RWPE1 (cell line): ENCODE data around the gene COX6B2.

ENCODE experiments used
- CTCF ChIA-PET: fragments of 350-600 bp; sonication (Branson Sonifier 250); formaldehyde crosslinking; extraction: SDS; loops from one replicate; lab custom pipeline; 2021; lab: Yijun Ruan, JAX
- POLR2A ChIA-PET: fragments of 400-600 bp; formaldehyde crosslinking; extraction: SDS; loops from one replicate; lab custom pipeline; 2020; ENCODE audit warnings: antibody characterized with exemption; ENCODE audit not compliant: low non-redundant PET; lab: Yijun Ruan, JAX
- DNase-seq: peaks from one replicate; pipeline ENCODE4 v3.0.0; 2012; ENCODE audit warnings: low spot score
- H3K27ac ChIP-seq: fragments of 450-650 bp; 2 replicates; pipeline ENCODE4 v1.5.1; 2017
- TF ChIP-seq, protein P1 (sequence below): fragments of 450-650 bp; conservative IDR thresholded peaks from 2 replicates; pipeline ENCODE4 v1.5.1; 2017; ENCODE audit warnings: low read depth, mild to moderate bottlenecking

The COX6B2 gene

DNA sequence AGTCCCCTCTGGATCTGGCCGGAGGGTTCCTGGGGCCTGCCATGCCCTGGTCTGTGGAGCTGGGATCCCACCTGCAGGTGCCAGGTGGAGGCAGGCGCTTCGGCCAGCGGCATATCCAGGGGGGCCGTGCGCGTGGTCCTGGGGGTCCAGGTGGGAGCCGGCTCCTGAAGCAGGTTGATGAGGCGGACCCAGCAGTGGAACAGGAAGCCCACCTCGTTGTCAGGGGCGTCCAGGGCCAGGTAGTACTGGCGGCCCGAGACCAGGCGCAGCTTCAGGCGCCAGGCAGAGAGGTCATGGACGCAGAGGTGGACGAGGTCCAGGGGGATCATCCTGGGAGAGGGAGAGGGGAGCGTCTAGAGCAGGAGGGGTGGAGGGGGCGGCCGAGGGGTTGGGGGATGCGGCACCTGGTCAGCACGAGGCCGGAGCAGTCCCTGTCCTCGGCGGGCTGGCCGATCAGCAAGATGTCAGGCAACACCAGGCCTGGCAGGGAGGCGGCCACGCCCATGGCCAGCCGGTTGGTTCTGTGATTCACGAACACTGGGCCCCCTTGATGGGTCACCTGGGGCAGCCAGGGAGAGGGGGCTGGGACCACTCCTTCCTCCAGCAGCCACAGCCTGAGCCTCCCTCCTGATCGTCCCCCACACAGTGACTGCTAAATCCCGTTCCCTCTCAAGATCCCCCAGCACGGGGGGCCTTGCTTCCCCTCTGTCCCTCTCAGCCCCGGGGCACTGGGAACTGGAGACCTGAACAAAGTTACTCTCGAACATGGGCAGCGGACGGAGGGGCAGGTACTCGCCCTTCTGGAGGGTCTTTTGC lies 7.9 kb upstream of the COX6B2 start:
- TF ChIP-seq, protein P1, sequence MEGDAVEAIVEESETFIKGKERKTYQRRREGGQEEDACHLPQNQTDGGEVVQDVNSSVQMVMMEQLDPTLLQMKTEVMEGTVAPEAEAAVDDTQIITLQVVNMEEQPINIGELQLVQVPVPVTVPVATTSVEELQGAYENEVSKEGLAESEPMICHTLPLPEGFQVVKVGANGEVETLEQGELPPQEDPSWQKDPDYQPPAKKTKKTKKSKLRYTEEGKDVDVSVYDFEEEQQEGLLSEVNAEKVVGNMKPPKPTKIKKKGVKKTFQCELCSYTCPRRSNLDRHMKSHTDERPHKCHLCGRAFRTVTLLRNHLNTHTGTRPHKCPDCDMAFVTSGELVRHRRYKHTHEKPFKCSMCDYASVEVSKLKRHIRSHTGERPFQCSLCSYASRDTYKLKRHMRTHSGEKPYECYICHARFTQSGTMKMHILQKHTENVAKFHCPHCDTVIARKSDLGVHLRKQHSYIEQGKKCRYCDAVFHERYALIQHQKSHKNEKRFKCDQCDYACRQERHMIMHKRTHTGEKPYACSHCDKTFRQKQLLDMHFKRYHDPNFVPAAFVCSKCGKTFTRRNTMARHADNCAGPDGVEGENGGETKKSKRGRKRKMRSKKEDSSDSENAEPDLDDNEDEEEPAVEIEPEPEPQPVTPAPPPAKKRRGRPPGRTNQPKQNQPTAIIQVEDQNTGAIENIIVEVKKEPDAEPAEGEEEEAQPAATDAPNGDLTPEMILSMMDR: no peak
- H3K27ac ChIP-seq: no peak overlapping the region
- ChIA-PET CTCF (no interaction called here), POLR2A (no interaction called here)
- DNase-seq: no peak

GRCh38 chr19:55360902-55361301 lies 6.4 kb upstream of the COX6B2 start:
- H3K27ac ChIP-seq: no peak overlapping the region
- TF ChIP-seq, protein P1: no peak
- DNase-seq: no peak
- POLR2A ChIA-PET: interaction anchor here (0.6 kb wide), 1 partner anchor 45 kb away, joined by 6 read pairs; no protein-coding TSS in a partner anchor
- CTCF ChIA-PET: interaction anchor here (0.5 kb wide), 1 partner anchor 19 kb away, joined by 3 read pairs; no protein-coding TSS in a partner anchor

- CTCF ChIA-PET: interaction anchor here (0.6 to 0.7 kb wide), 2 partner anchors 25 to 192 kb away, joined by 4 to 5 read pairs; partner anchors contain the start of gene TMEM238
- peak overlapping the region; percentile 7; the same call in 1 of the 2 replicates for H3K27ac ChIP-seq
- TF ChIP-seq, protein P1: no peak
Measured at GRCh38 chr19:55358943-55359908, 4.7 kb upstream of the COX6B2 start.

DNA sequence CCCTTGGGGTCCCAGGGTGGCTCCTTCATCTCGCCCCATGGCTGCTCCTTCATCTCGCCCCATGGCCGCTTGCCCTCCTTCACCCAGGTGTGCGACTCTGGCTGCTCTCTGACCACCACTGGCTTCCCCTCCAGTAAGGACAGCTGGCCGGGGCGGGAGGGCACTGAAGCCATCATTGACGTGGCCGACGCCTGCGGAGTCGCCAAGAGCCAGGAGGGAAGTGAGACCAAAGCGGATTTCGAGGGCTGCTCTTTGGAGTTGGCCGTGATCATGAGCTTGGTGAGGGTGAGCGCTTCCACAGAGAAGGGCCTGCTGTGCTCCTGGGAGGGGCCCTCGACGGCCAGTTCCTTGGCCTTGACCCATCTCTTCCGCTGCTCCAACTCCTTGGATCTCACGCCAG lies 4.0 kb upstream of the COX6B2 start:
- CTCF ChIA-PET: no interaction called here
- no peak for DNase-seq
- TF ChIP-seq, protein P1: no peak
- H3K27ac ChIP-seq: no peak overlapping the region
- POLR2A ChIA-PET: no interaction called here

More at GRCh38 chr19:55358943-55359908, 4.7 kb upstream of the COX6B2 start:
- DNase-seq: no peak
- POLR2A ChIA-PET: interaction anchor here (0.7 kb wide), 1 partner anchor 933 kb away, joined by 5 read pairs; no protein-coding TSS in a partner anchor

DNA sequence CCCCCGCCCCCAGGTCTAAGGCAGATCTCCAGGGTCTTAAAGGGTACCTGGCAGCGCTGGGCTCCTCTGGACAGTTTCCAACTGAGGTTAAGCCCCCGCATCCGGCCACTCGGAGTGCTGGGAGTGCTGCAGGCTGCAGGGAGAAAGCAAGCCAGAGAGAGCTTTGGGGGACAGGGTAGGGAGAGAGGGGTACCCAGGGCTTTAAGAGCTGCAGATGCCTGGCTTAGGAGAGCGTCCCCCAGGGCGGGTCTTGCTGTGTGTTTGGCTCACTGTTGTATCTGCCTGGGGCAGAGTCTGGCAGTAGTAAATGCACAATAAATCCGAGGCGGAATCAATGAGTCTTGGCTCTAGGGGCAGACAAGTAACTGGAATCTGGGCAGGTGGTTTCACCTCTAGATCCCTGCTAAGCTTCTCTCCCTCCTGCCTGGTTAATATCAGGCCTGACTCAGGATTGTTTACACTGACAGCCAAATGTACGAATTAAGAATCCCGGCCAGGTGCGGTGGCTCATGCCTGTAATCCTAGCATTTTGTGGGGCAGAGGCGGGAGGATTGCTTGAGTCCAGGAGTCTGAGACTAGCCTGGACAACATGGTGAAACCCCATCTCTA lies 798 bp upstream of the COX6B2 start:
- H3K27ac ChIP-seq: peak overlapping the region; percentile 97
- TF ChIP-seq, protein P1: no peak
- CTCF ChIA-PET: interaction anchor here (0.5 to 0.6 kb wide), 2 partner anchors 54 to 195 kb away, joined by 3 read pairs; no protein-coding TSS in a partner anchor
- DNase-seq: no peak
- POLR2A ChIA-PET: interaction anchor here (1.2 kb wide), 1 partner anchor 16 kb away, joined by 4 read pairs; no protein-coding TSS in a partner anchor
